Stimulated activated CD4-positive, alpha-beta T cell treated with anti-CD3 and anti-CD28 coated beads, Interleukin-2, amount 100 ng/mL, for 24 hours (primary cell): ENCODE measurements around the gene RIPPLY1.

ENCODE experiments used
- DNase-seq, 2 donors: peaks; one replicate each; pipeline ENCODE4 v3.0.0-alpha.2; 2020

The RIPPLY1 gene

DNA sequence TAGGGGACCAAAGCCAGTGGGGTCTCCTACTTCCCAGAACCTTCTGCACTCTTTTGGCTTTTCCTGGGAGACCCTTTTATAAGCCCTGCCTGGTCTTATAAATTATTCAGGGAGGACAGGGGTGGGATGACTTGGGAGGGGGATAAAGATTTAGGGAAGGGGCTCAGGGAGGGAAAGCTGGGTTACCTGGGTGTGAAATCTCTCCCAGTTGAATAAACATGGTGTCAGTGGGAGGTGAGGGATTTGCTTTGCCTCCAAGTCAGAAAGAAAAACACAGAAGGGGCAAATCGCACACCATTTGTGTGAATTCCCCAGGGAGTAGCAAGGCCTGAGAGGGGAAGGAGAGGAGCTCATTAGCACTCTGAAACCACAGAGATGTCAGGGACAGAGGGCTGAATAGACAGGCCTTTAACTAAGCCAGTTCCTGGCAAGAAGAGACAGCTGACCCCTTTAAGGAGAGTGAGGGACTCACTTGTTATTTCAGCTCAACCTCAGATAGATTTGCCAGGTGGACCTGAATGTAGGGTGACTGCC, at the start of gene RIPPLY1:
Gene RIPPLY1 (minus strand): TSS at position 51 of the 534 bp plus-strand sequence. CDS start 54 bp downstream, outside the sequence.
- DNase-seq, result no peak

DNA sequence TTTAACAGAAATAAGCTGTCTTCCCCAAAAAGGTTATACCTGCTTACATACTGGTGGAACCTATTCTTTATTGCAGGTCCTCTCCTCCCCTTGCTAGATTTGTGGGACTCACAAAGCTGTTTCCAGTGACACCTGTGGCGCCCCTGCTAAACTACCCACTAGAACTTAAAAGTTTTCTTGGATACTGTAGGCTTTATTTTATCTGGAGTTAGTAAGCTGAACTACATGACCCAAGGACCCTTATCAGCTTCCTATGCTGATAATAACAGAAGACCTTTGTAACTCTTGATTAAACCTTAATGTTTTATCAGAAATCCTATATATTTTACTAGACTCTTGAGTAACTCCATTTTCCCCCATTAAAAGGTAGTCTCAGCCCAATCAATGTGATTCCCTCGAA, 49.4 kb upstream of the RIPPLY1 start:
- no peak for DNase-seq

- no peak for DNase-seq
Observed at GRCh38 chrX:106952089-106952488, 48.9 kb upstream of the RIPPLY1 start.

DNA sequence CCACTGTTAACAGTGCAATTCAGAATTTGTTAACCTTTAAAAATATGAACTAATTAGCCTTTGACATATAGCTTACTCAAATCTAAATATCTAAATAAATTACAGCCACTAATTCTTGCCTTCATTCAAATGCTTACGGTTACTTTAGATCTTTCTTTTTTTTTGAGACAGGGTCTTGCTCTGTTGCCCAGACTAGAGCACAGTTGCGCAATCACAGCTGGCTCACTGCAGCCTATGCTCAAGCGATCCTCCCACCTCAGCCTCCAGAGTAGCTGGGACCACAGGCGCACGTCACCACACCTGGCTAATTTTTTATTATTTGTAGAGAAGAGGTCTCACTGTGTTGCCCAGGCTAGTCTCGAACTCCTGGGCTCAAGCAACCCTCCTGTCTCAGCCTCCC, 48.1 kb upstream of the RIPPLY1 start:
- DNase-seq, result no peak

DNA sequence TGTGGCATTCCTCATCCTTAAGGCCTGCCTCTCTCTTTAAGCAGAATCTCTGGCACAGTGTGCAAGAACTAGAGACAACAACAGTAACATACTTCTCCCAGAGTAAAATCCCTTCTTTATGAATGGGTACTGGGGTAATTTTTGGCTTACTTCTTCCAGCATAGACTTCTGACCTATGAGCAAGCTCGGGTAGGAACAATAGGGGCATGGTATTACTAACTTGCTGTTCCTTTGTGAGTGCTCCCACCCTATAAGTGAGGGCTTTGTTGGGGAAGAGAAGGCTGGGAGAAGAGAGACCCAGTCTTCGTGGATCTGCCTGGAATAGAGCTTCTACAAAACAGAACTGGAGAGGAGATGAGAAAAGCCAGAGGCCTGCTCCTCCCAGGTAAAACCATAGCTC, 47.2 kb upstream of the RIPPLY1 start:
- DNase-seq, result no peak

DNA sequence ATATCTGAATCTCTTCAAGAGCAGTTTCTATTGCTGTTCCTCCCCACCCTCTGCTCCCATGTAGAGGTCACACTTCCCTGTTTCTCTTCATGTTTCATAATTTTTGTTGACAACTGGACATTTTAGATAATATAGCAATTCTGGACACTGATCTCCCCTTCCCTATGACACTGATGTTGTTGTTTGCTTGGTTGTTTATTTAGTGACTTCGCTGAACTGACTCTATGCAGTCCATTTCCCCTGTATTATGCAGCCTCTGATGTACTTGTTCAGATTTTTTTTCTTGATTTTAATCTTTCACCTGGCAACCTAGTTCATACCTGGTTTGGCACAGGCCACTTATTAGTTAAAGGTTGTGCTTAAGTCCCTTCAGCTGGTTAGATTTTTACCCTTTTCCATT, 46.2 kb upstream of the RIPPLY1 start:
- no peak for DNase-seq

- DNase-seq, result no peak
Observed at GRCh38 chrX:106948641-106949040, 45.5 kb upstream of the RIPPLY1 start.

- no peak for DNase-seq
Observed at GRCh38 chrX:106946464-106946863, 43.3 kb upstream of the RIPPLY1 start.

- DNase-seq, result no peak
Observed at GRCh38 chrX:106940068-106940467, 36.9 kb upstream of the RIPPLY1 start.

GRCh38 chrX:106939566-106939965, 36.4 kb upstream of the RIPPLY1 start:
- no peak for DNase-seq

- DNase-seq, result no peak
Observed at GRCh38 chrX:106936246-106936645, 33.1 kb upstream of the RIPPLY1 start.

GRCh38 chrX:106935175-106935574, 32.0 kb upstream of the RIPPLY1 start:
- no peak for DNase-seq

GRCh38 chrX:106933538-106933961, 30.4 kb upstream of the RIPPLY1 start:
- DNase-seq, result peak in 1 of 2 donors; percentile 0

DNA sequence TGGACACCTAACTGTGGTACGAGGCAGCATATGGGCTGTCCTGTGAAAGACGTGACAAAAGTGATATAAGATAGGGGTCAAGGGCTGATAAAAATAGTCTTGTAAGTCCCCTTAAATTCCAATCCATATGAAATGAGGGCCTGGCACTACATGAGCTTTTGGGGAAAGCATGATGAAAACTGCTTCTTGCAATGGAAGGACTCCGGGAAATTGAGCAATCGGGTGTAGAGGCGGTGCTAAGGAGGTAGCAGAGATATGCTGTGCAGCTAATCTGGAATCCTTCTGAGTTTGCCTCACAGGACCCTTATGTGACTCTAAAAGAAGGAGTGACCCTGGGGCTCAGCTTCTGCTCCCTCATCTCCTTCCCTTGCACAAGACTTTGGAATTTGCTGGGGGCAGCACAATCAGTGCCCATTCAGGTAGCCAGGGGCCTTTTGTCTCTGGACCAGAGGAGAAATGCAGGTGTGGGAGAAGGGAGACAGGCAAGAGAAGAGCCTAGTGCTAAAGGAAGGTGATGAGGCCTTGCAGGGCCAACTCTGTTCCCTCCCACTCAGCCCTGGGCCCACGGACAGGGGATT, 29.9 kb upstream of the RIPPLY1 start:
- DNase-seq, result no peak

GRCh38 chrX:106932492-106932923, 29.4 kb upstream of the RIPPLY1 start:
- DNase-seq, result no peak

GRCh38 chrX:106931831-106932491, 28.8 kb upstream of the RIPPLY1 start:
- no peak for DNase-seq

- DNase-seq, result no peak
Observed at GRCh38 chrX:106928227-106928626, 25.1 kb upstream of the RIPPLY1 start.

- DNase-seq, result no peak
Observed at GRCh38 chrX:106927700-106928099, 24.6 kb upstream of the RIPPLY1 start.

DNA sequence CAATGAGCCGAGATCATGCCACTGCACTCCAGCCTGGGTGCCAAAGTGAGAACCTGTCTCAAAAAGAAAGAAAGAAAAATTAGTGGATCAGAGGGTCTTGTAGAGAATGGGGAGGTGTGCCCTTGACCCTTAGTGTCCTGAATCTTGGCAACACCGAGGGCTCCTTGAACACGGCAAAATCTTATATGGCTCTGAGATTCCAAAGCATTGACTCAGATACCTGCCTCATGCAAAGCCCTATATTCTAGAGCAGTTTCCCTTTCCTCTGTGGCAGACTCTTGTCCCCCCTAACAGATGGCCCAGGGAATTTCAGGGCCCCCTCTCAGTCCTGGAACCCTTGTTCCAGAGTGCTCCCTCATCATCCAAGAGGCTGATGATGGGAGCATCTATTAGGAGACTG, 23.9 kb upstream of the RIPPLY1 start:
- DNase-seq, result no peak

DNA sequence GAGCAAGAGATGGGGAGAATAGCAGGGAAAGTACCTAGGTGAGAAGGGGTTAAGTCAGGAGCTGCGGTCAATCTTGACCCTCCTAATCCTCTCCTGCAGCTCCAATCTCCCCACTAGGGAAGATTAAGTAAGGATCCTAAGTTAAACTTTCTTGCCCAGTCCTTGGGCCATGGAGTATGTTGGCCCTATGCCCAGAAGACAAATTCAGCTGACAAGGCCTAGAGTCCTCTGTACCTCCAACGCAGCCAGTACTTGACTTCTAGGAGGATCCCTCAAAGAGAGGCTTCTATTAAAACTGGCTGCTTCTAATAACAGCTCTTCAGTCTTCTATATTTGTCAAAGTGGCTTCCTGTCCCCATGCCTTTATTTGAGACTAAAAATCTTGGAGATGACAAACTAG, 18.5 kb upstream of the RIPPLY1 start:
- DNase-seq, result no peak

DNA sequence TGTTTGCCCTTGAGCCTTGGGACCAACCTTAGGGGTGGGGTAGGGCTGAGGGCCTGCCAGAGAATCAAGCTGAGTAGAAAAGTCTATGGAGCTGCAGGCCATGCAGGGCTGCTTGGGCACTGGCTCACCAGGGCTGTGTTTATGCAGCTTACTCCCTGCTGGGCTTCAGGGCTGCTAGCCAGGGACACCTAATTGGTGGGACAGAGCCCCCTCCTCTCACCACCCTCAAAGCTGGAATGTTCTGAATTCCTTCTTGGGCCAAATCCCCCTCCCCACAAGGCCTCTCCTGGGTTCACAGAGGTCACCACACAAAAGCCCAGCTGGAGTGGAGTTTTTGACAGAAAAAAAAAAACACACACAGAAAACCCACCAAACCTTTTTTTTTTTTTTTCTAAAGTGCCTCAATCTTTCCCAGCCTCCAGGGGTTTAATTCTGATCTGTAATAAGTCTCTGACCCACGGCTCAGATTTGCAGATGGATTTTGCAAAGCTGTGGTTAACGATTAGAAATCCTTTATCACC, 16.9 kb upstream of the RIPPLY1 start, which contains the start of gene CLDN2:
Gene CLDN2 (plus strand): TSS at position 471 of the 521 bp plus-strand sequence. CDS start 7,827 bp downstream, outside the sequence.
- no peak for DNase-seq

GRCh38 chrX:106917830-106918500, 14.8 kb upstream of the RIPPLY1 start:
- no peak for DNase-seq

- no peak for DNase-seq
Observed at GRCh38 chrX:106912864-106913263, 9.7 kb upstream of the RIPPLY1 start.

- no peak for DNase-seq
Observed at GRCh38 chrX:106906361-106906760, 3.2 kb upstream of the RIPPLY1 start.
